Endothelial cell of umbilical vein (primary cell): Measurements from ENCODE around the gene TMEM154. TPM values are rescaled to one million over a fixed set of nuclear protein-coding genes. Genes with fewer than 3 reads are reported as not detected.

Experiments used
- BruUV-seq: library from RNA; stranded (reverse); fragments of 400-500 nt; replicated peaks from 2 replicates; lab custom pipeline; 2021; lab: Mats Ljungman, UMichigan
- CTCF ChIA-PET: fragments of 300-600, 350-600 bp; sonication (Branson Sonifier 250); formaldehyde crosslinking; loops from one replicate; lab custom pipeline; 2021; ENCODE audit warnings: antibody characterized with exemption, inconsistent platforms; lab: Charles Lee
- POLR2A ChIA-PET: fragments of 300-600, 350-600 bp; sonication (Branson Sonifier 250); formaldehyde crosslinking; loops from one replicate; lab custom pipeline; 2021; ENCODE audit warnings: antibody characterized with exemption, inconsistent platforms; lab: Charles Lee
- DNase-seq: peaks from one replicate; pipeline ENCODE4 v3.0.0-alpha.2; 2011; ENCODE audit warnings: low read depth, low spot score
- FAIRE-seq: peaks from 2 replicates; lab custom pipeline; 2011; peaks lifted over from hg19 to GRCh38; lab: Jason Lieb, UNC
- H2AFZ ChIP-seq: 2 replicates; pipeline ENCODE4 v1.6.0; 2012; ENCODE audit warnings: low read depth, low read length, control low read depth, inconsistent platforms
- H3K27ac ChIP-seq: 2 replicates; pipeline ENCODE4 v1.5.1; 2011; ENCODE audit warnings: low read depth, mild to moderate bottlenecking, control low read depth, low read length, moderate library complexity; ENCODE audit not compliant: insufficient read depth
- H3K27me3 ChIP-seq, 2 experiments: 2 replicates each; pipeline versions ENCODE4 v1.6.0 to v1.6.1; 2011; ENCODE audit warnings: low read length in 2 of 2, mixed read lengths in 1 of 2; ENCODE audit not compliant: control insufficient read depth in 2 of 2, insufficient read depth in 2 of 2
- H3K36me3 ChIP-seq, 2 experiments: 2 replicates in 1 of 2; 3 replicates in 1 of 2; pipeline ENCODE4 v1.5.1; 2011; ENCODE audit warnings: low read length in 2 of 2, mild to moderate bottlenecking in 1 of 2, moderate library complexity in 1 of 2; ENCODE audit not compliant: control insufficient read depth in 2 of 2, insufficient read depth in 2 of 2; ENCODE audit errors: extremely low read depth in 1 of 2
- H3K4me1 ChIP-seq: 3 replicates; pipeline ENCODE4 v1.5.1; 2011; ENCODE audit warnings: mild to moderate bottlenecking, low read length; ENCODE audit not compliant: control insufficient read depth, insufficient read depth; ENCODE audit errors: extremely low read depth
- H3K4me2 ChIP-seq: 2 replicates; pipeline ENCODE4 v1.6.1; 2011; ENCODE audit warnings: low read length, control low read depth, mixed read lengths; ENCODE audit not compliant: insufficient read depth
- H3K4me3 ChIP-seq, 3 experiments: fragments of 200-600 bp in 1 of 3; sonication (generic), shearing (Covaris generic) in 1 of 3; replicated peaks in 1 of 3; 2 replicates each; pipeline ENCODE4 v1.5.1; 2011 to 2016; ENCODE audit warnings: control low read depth in 3 of 3, low read length in 3 of 3, mild to moderate bottlenecking in 2 of 3, inconsistent platforms in 1 of 3, low read depth in 1 of 3, moderate library complexity in 1 of 3; ENCODE audit not compliant: insufficient read depth in 1 of 3
- H3K79me2 ChIP-seq: 2 replicates; pipeline ENCODE4 v1.6.0; 2012; ENCODE audit warnings: low read length, inconsistent platforms; ENCODE audit not compliant: control insufficient read depth, insufficient read depth
- H3K9ac ChIP-seq: replicated peaks from 2 replicates; pipeline ENCODE3; 2011; ENCODE audit warnings: low read length, control low read depth; ENCODE audit not compliant: insufficient read depth; ENCODE audit errors: extremely low read depth
- H3K9me1 ChIP-seq: replicated peaks from 3 replicates; pipeline ENCODE4 v1.6.0; 2011; ENCODE audit warnings: mild to moderate bottlenecking, low read length; ENCODE audit not compliant: control insufficient read depth, insufficient read depth; ENCODE audit errors: extremely low read depth
- H3K9me3 ChIP-seq: replicated peaks from 2 replicates; pipeline ENCODE4 v1.5.1; 2012; ENCODE audit warnings: low read length, inconsistent platforms; ENCODE audit not compliant: control insufficient read depth, insufficient read depth
- H4K20me1 ChIP-seq: replicated peaks from 2 replicates; pipeline ENCODE3; 2011; ENCODE audit warnings: mild to moderate bottlenecking, low read length; ENCODE audit not compliant: control insufficient read depth, insufficient read depth; ENCODE audit errors: extremely low read depth
- FOS ChIP-seq: IDR thresholded peaks from 2 replicates; pipeline ENCODE4 v1.6.1; 2011; ENCODE audit warnings: mild to moderate bottlenecking, low read length, moderate library complexity, borderline replicate concordance; ENCODE audit not compliant: insufficient read depth
- GATA2 ChIP-seq: IDR thresholded peaks from 2 replicates; pipeline ENCODE4 v1.7.0; 2011; ENCODE audit warnings: low read depth, mild to moderate bottlenecking, moderate library complexity, mixed read lengths, low read length; ENCODE audit not compliant: insufficient read length, insufficient read depth
- POLR2AphosphoS5 ChIP-seq: IDR thresholded peaks from 2 replicates; pipeline ENCODE4 v1.6.1; 2012; ENCODE audit warnings: low read depth, mild to moderate bottlenecking, control low read depth, low read length, moderate library complexity; ENCODE audit not compliant: insufficient read depth
- dilution Hi-C: fragments of 300-500 bp; cut with MboI; formaldehyde crosslinking; loops from one replicate; pipeline ENCODE4 v1.15.0; 2019; ENCODE audit warnings: low sequenced_read_pairs; ENCODE audit not compliant: extremely low pct_ligation_motif_present
- intact Hi-C: fragments of 100-400 bp; cut with micrococcal nuclease; formaldehyde crosslinking; loops from one replicate; pipeline ENCODE4 v1.10.0; 2022
- polyA plus RNA-seq, 4 experiments: library from polyadenylated mRNA; depleted of rRNA in 3 of 4; stranded (reverse) in 3 of 4; unstranded in 1 of 4; fragments of >200 nt; gene quantifications; 2 replicates each; pipeline versions ENCODE4 v1.2.1 to v1.2.3, GENCODE V29; 2011 to 2012; ENCODE audit warnings: missing spikeins in 1 of 4
- total RNA-seq: library from RNA; stranded (reverse); gene quantifications from 2 replicates; pipeline ENCODE4 v1.2.3, GENCODE V29; 2021
- TF ChIP-seq, protein P1 (sequence below): IDR thresholded peaks from 2 replicates; pipeline ENCODE4 v1.6.1; 2011; ENCODE audit not compliant: insufficient read depth, insufficient read length
- TF ChIP-seq, protein P2 (sequence below), 2 donors: IDR thresholded peaks; 1 replicate in 1 of 2; 2 replicates in 1 of 2; pipeline ENCODE4 v1.5.1; 2011; ENCODE audit warnings: low read length in 2 of 2, mild to moderate bottlenecking in 2 of 2, moderate library complexity in 2 of 2, control low read depth in 1 of 2, inconsistent platforms in 1 of 2, low read depth in 1 of 2; ENCODE audit not compliant: insufficient read depth in 1 of 2; ENCODE audit errors: extremely low read depth in 1 of 2

The TMEM154 gene
- total and polyA plus RNA-seq, 2 donors (not counting 3 experiments of a cell fraction or from before 2014, with no cell fraction given): 5.4 to 50.0 TPM

DNA sequence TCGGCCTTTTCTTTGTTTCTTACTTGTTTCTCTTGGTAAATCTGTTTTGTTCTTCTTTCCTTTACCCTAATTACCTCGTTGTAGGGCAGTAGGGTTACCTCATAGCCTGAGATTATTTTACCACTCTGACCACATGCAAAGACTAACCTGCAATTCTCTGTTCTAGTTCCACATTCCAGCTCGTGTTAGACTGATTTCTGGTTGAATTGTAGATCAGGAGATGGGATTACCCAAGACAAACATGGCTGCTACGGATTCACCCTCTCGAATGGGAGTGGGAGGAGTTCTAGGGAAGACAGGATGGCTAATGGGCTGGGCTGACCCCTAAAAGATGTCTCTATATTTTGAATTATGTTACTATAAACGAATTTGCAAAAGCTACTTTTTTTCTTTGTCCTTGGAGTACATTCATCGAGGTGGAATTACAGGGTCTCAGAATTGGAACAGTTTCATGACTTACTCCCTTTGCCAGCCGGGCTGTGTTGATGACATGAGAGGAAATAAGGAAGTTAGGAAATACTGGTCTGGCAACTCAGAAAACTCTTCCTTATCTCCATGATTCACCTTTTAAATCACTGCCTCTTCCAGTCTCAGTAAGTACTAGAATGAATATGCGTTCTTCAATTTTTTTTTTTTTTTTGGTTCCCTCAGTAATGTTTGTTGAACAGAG lies 107.2 kb downstream of the TMEM154 start:
- no peak overlapping the region for H2AFZ ChIP-seq
- peak; percentile 32 for TF ChIP-seq FOS
- TF ChIP-seq, protein P1, sequence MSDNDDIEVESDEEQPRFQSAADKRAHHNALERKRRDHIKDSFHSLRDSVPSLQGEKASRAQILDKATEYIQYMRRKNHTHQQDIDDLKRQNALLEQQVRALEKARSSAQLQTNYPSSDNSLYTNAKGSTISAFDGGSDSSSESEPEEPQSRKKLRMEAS: no peak
- no peak overlapping the region for H3K9ac ChIP-seq
- DNase-seq (peak; percentile 4), FAIRE-seq (no peak)
- ChIA-PET CTCF (interaction anchor here (1.4 to 3.3 kb wide), 2 partner anchors 71 to 118 kb away, joined by 4 to 15 read pairs; no protein-coding TSS in a partner anchor), POLR2A (no interaction called here)
- no peaks in the 10 kb centered on the region for H3K9me1 ChIP-seq
- H3K36me3 ChIP-seq: no peaks in the 10 kb centered on the region
- dilution Hi-C loops: no loop called here
- no TSS peak for BruUV-seq
- H3K79me2 ChIP-seq: no peaks in the 10 kb centered on the region
- H3K27ac ChIP-seq: no peak overlapping the region
- no peaks in the 10 kb centered on the region for H3K27me3 ChIP-seq
- no peaks in the 10 kb centered on the region for H4K20me1 ChIP-seq
- H3K4me1 ChIP-seq: peaks cover 7% of the 10 kb centered on the region
- H3K4me3 ChIP-seq: no peak overlapping the region
- H3K9me3 ChIP-seq: no peaks in the 10 kb centered on the region
- H3K4me2 ChIP-seq: no peak overlapping the region
- intact Hi-C loops: no loop called here

DNA sequence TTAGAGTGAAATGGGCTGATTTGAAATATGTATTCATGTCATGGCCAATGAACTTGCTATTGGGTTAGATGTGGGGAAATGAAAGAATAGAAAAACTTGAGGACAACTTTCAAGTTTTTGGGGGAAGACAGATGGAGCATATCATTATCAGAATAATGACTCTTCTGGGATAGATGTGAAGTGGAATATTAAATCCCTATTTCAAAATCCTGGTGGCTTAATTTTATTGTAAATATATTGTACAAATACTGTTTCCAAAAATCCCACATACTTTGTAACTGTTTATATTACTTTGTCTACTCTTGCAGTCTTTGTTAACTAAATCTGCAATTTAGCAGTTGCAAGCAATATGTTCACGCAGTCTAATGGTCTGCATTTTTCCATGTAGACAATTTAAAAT lies 108.0 kb downstream of the TMEM154 start:
- DNase-seq (no peak), FAIRE-seq (no peak)
- intact Hi-C loops: no loop called here
- CTCF ChIA-PET: interaction anchor here (1.4 to 3.3 kb wide), 3 partner anchors 14 to 117 kb away, joined by 4 to 15 read pairs (median 7); no protein-coding TSS in a partner anchor
- Histone ChIP-seq H2AFZ (no peak overlapping the region), H3K4me3 (no peak overlapping the region), H3K9me1 (no peaks in the 10 kb centered on the region), H3K27me3 (no peaks in the 10 kb centered on the region), H3K9ac (no peak overlapping the region), H4K20me1 (no peaks in the 10 kb centered on the region), H3K4me2 (no peak overlapping the region), H3K9me3 (no peaks in the 10 kb centered on the region), H3K4me1 (peaks cover 7% of the 10 kb centered on the region), H3K27ac (no peak overlapping the region), H3K79me2 (no peaks in the 10 kb centered on the region), H3K36me3 (no peaks in the 10 kb centered on the region)
- POLR2A ChIA-PET: no interaction called here
- dilution Hi-C loops: no loop called here
- no peak for TF ChIP-seq GATA2
- no peak for TF ChIP-seq FOS
- TF ChIP-seq, protein P2, sequence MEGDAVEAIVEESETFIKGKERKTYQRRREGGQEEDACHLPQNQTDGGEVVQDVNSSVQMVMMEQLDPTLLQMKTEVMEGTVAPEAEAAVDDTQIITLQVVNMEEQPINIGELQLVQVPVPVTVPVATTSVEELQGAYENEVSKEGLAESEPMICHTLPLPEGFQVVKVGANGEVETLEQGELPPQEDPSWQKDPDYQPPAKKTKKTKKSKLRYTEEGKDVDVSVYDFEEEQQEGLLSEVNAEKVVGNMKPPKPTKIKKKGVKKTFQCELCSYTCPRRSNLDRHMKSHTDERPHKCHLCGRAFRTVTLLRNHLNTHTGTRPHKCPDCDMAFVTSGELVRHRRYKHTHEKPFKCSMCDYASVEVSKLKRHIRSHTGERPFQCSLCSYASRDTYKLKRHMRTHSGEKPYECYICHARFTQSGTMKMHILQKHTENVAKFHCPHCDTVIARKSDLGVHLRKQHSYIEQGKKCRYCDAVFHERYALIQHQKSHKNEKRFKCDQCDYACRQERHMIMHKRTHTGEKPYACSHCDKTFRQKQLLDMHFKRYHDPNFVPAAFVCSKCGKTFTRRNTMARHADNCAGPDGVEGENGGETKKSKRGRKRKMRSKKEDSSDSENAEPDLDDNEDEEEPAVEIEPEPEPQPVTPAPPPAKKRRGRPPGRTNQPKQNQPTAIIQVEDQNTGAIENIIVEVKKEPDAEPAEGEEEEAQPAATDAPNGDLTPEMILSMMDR (IDR thresholded peaks at IDR 0.05; ENCODE audit: extremely low read depth in 1 of 2, insufficient read depth in 1 of 2, low read depth in 1 of 2, low read length in 2 of 2): no peak
- no peak for TF ChIP-seq POLR2AphosphoS5
- BruUV-seq: no TSS peak
